Middle frontal gyrus (tissue), 1 donor: ENCODE data around the gene IQSEC3.
"Not testable (repeated sequence)": the region's sequence is repeated elsewhere in the genome, so short reads cannot be mapped to it uniquely, and the experiment has no call there.

Experiments
- DNase-seq: peaks from one replicate; pipeline ENCODE4 v3.0.0-alpha.2; 2015; ENCODE audit warnings: low spot score; ENCODE audit errors: extremely low spot score

IQSEC3 gene

GRCh38 chr12:52902-53734 is 13.4 kb upstream of the IQSEC3 start:
- not testable (repeated sequence) for DNase-seq

DNA sequence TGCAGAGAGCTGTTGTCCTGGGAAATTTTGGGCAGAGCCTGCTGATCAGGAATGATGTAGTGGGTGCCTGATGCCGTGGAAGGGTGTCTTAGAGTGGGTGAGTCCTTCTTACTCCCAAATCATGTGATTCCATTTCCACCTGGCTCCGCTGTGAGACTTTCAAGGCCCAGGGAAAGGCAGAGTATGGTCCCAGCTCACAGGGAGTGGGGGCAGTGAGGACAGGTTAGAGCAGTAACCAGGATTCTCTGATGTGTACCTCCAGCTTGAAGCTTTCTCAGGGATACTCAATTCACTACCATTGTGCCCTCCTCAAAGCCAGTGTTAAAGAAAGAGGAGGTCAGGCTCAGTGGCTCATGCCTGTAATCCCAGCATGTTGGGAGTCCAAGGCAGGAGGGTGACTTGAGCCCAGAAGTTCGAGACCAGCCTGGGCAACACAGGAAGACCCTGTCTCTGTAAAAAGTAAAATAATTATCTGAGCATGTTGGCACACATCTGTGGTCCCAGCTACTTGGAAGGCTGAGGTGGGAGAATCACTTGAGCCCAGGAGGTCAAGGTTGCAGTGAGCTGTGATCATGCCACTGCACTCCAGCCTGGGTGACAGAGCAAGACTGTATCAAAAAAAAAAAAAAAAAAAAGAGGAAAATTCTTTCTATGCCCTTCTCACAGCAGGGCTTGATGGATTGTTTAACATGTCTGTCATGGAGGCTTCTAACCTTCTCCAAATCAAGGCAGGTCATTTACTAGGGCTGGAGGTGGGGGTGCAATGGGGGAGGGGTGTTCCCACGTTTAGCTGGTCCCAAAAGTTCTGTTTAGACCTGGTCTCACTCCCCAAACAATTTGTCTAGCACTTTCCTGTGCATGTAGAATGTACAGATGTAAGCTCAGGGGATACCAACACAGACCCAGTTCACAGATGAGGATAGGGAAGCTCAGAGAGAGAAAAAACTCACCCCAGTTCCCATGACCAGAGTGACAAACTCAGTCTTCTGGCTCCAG is 12.5 kb upstream of the IQSEC3 start:
- DNase-seq, result no peak

GRCh38 chr12:54750-55535 is 11.6 kb upstream of the IQSEC3 start:
- DNase-seq, result no peak

GRCh38 chr12:56683-57346 is 9.8 kb upstream of the IQSEC3 start:
- no peak for DNase-seq

DNA sequence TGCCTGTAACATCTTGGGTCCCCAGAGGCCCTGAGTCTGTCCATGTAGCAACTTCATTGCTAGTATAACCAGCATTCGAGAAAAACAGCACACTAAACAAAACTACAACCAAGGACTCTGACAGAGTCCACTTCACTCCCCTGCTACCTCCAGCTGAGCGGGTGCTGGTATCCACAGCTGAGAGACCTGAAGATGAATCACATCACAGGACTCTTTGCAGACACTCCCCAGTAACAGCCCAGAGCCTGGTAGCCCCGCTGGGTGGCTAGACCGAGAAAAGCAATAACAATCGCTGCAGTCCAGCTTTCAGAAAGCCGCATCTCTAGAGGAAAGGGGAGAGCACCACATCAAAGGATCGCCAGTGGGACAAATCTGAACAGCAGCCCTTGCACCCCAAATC is 9.0 kb upstream of the IQSEC3 start:
- no peak for DNase-seq

DNA sequence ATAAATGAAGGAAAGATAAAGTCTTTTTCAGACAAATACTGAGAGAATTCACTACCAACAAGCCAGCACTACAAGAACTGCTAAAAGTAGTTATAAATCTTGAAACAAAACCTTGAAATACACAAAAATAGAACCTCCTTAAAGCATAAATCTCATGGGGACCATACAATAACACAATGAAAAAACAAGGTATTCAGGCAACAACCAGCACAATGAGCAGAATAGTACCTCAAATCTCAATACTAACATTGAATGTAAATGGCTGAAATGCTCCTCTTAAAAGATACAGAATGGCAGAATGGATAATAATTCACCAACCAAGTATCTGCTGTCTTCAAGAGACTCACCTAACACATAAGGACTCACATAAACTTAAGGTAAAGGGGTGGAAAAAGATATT is 7.7 kb upstream of the IQSEC3 start:
- DNase-seq, result no peak

DNA sequence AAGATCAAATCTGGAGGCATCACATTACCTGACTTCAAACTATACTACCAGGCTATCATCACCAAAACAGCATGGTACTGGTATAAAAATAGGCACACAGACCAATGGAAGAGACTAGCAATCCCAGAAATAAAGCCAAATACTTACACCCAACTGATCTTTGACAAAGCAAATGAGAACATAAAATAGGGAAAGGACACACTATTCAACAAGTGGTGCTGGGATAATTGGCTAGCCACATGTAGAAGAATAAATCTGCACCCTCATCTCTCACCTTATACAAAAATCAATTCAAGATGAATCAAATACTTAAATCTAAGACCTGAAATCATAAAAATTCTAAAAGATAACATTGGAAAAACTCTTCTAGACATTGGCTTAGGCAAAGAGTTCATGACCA is 4.7 kb upstream of the IQSEC3 start:
- not testable (repeated sequence) for DNase-seq

- not testable (repeated sequence) for DNase-seq
These were observed 990 bp upstream of the IQSEC3 start for GRCh38 chr12:65491-66063.

DNA sequence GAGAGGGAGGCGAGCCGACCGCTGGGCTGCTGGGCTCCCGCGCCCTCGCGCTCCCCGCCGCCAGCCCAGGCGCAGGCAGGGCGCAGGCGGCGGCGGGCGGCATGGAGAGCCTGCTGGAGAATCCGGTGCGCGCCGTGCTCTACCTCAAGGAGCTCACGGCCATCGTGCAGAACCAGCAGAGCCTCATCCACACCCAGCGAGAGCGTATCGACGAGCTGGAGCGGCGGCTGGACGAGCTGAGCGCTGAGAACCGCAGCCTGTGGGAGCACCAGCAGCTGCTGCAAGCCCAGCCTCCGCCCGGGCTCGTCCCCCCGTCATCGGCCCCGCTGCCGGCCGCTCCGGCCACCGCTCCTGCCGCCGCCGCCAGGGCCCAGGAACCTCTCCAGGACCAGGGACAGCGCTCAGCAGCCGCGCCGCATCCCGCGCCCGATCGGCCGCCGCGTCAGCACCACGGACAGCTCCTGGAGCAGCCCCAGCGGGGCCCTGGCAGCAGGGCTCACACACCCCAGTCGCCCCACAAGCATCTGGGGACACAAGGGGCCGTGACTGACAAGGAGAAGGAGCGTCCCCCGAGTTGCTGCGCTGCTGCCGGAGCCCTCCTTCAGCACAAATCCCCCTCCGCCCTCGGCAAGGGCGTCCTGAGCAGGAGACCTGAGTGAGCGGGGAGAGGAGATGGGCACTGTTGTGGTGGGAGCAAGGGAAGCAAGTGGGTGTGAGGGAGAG is 376 bp downstream of the IQSEC3 start:
- DNase-seq, result not testable (repeated sequence)

DNA sequence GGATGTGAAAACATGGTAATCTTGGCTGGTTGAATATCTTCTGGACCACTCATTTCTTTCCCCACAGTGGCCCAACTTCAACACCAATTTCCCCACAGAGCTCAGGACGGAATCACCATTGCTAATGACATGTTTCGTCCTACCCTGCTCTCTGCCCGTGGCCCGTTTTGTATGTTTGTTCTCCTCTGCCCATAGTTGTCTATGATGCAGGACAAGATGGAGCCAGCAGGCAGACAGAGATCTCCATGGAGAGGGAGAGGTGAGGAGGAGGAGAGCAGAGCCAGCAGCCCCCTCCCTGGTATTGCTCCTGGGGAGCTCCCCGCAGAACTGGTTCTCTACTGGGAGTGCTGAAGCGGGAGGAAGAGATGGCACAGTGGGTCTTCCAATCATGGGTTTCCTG is 3.1 kb downstream of the IQSEC3 start:
- DNase-seq, result not testable (repeated sequence)

GRCh38 chr12:70541-70940 is 4.0 kb downstream of the IQSEC3 start:
- not testable (repeated sequence) for DNase-seq

DNA sequence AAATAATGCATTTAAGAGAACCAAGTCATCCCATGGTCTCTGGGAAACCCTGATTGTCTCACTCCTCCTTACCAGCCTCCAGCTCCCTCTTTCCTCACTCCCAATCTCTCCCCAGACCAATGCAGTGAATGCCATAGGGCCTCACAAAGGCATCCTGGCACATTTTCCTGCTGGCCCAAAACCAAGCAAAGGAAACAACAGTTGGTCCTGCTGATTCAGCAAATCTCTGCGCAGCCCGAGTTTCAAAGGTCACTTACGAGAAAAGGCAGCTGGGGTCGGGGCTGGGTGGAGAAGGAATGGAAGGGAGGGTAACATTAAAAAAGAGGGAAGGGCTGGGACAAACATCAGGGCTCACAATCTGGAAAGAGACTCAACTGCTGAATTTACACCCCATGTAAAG is 5.5 kb downstream of the IQSEC3 start:
- not testable (repeated sequence) for DNase-seq

DNA sequence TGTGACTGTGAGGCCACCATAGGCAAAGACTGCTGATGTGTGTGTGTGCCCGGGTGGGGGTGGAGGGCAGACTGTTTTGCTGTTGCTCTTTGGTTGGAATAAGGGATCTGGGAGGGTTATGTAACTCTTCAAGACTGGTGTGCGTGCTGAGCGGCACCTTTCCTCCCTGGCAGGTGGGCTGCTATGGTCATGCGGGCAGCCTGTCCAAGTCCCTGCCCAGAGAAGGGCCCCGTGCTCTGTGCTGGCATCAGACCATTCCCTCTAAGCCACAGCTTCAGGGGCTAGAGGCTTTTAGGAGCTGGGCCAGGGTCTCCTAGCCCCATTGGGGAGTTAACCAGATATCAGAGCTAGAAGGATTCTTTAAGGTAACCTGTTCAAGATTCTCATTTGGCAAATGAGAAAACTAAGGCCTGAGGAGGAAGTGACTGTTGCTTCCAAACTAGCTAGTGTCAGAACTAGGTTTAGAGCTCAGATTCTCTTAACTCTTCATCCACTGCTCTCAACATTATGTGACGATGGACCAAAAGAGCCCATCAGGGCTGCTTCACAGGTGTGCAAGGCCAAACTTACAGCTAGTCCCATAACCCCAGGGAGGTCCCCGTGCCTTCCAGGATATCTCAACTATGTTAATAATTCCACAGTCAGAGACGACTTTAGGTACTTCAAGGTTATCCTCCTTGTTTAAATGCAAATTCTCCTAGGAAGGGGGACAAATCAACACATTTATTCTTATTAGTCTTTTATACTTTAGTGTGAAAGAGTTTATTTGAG is 8.0 kb downstream of the IQSEC3 start:
- not testable (repeated sequence) for DNase-seq

DNA sequence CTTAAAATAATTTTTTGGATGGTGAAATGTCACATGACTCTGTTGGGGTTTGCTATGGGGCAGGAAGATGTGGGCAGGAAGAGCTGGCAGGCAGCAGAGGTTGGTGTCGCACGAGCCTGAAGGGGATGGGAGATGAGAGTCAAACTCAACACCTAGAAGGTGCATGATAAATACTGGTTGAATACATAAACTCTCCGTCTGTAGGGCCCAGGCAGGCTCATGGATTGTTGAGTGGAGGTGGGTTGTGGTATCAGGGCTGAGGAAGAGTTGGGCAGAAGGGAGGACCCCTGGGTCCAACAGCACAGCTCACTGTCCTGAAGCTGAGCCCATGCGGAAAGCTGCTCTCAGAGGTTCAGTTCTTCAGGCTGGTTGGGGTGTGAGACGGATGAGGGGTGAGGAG is 9.0 kb downstream of the IQSEC3 start:
- not testable (repeated sequence) for DNase-seq

- not testable (repeated sequence) for DNase-seq
These were observed 9.5 kb downstream of the IQSEC3 start for GRCh38 chr12:76102-76501.

DNA sequence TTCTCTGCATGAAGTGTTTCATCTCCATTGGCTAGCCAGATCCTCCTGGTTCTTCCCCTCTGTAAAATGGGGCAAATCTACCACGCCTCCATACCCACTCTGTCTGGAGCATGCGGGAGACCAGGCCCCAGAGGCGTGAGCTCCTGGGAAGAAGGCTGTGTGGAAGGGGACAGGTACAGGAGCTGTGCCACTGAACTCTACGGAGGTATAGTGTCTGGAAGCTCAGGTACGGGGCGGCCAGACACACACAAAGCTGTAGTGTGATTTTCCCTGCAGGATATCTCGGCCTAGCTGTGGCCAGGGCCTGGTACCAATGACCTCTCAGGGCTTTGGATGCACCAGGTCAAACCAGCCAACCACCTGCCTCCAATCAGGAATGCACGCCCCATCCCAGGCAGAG is 10.0 kb downstream of the IQSEC3 start:
- not testable (repeated sequence) for DNase-seq

DNA sequence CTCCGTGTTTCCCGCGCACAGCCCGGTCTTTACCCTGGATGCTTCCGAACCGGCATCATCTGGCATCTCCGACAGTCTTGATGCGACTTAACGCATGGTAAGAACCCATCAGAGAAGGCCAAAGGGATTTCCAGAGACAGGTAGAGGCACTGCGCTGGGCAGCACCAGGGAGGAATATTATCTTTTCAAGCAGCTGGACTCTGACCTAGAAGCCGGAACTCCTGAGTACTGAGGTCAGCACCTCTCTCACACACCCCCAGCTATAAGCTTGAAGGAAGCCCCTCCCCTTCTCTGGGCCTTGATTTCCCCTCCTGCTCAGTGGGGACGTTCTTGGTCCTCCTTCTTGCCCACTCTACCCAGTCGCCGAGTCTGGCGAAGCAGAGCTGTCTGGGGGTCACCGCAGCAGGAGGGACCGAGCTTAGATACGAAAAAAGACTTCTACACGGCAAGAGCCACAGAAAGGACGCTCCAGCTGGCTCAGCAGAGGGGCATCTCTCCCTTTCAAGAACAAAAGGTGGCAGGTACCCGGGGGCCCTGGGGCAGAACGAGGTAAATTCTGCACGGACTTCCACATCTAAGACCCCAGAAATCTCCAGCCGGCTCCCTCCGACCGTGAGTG is 10.6 kb downstream of the IQSEC3 start:
- DNase-seq, result not testable (repeated sequence)

DNA sequence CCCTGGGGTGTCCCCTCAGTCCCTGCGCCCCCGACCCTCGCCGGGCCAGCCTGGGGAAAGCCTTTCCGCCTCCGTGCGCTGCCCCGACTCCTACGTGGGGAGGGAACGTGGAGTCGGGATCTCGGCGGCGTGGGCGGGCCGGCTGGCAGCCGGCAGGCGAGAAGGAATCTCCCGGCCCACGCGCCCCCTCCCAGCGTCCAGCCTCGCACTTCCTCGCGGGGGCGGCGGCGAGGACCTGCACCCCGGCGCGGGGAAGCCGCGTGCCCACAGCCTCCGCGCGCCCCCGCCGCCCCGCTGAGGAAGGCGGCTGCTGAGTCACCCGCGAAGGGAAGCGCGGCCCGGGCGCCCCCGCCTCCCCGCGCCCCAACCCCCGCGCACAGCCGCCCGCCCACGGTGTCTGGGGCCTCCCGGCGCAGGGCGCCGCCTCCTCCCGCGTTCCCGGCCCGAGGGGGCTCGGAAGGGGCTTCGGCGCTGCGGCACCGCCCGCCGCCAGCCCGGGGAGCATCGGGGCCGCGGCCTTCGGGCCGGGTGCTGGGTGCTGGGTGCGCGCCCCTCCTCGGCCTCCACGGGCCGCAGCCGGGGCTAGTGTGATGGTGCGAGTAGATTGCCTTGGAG is 11.3 kb downstream of the IQSEC3 start:
- not testable (repeated sequence) for DNase-seq
